Measurements from ENCODE around the gene TUBGCP6.

TUBGCP6 gene

DNA sequence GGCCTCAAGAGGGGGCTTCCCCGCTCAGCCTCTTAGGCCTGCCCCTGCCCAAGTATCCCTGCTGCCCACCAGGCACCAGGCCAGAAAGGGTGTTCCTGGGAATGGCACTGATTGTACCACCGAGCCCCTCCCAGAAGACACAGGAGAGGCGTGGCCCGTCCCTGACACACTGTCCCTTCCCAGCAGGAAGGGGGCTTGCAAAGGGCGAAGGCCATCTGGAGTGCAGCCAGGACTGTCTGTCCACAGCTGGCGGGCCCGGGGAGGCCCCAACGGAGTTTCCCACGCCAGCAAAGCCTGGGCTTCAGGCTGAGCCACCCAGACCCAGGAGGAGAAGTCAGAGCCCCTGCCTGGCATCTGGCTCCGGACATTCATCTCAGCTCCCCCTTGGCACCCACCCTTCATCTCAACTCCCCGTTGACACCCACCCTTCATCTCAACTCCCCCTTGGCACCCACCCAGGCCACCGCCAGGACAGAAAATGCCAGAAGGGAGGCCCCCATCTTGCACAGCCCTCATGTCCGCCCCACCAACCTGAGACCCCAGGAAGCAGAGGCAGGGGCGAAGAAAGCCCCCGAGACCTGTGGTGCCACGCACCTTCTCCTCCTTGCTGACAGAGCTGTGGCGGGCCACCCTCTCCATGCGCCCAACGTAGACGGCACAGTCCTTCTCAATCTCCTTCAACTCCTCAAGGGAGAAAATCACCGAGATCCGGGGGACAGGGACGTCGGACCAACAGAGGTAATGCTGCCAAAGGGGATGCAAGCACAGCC is 19.4 kb downstream of the TUBGCP6 start:
- TF ChIP-seq OSR1 (CRISPR knock-in tag; IDR thresholded peaks at IDR 0.05): no peak
- no peak for TF ChIP-seq PPARA (CRISPR knock-in tag; IDR thresholded peaks at IDR 0.05; ENCODE audit: borderline replicate concordance)
- no peak for TF ChIP-seq ZNF565 (CRISPR knock-in tag; conservative IDR thresholded peaks at IDR 0.05; ENCODE audit: low read depth)
- TF ChIP-seq ARNTL (CRISPR knock-in tag; IDR thresholded peaks at IDR 0.05; ENCODE audit: borderline replicate concordance, low read depth): no peak
- no peak for TF ChIP-seq GLIS3 (CRISPR knock-in tag; IDR thresholded peaks at IDR 0.05)
- TF ChIP-seq TOX (CRISPR knock-in tag; IDR thresholded peaks at IDR 0.05; ENCODE audit: borderline replicate concordance): no peak
- no peak for TF ChIP-seq ESRRG (CRISPR knock-in tag; IDR thresholded peaks at IDR 0.05)
- no peak for TF ChIP-seq ZFP3 (CRISPR knock-in tag; IDR thresholded peaks at IDR 0.05)
- no peak for TF ChIP-seq ZNF70 (CRISPR knock-in tag; IDR thresholded peaks at IDR 0.05)
- TF ChIP-seq, protein P1, sequence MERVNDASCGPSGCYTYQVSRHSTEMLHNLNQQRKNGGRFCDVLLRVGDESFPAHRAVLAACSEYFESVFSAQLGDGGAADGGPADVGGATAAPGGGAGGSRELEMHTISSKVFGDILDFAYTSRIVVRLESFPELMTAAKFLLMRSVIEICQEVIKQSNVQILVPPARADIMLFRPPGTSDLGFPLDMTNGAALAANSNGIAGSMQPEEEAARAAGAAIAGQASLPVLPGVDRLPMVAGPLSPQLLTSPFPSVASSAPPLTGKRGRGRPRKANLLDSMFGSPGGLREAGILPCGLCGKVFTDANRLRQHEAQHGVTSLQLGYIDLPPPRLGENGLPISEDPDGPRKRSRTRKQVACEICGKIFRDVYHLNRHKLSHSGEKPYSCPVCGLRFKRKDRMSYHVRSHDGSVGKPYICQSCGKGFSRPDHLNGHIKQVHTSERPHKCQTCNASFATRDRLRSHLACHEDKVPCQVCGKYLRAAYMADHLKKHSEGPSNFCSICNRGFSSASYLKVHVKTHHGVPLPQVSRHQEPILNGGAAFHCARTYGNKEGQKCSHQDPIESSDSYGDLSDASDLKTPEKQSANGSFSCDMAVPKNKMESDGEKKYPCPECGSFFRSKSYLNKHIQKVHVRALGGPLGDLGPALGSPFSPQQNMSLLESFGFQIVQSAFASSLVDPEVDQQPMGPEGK (CRISPR knock-in tag; IDR thresholded peaks at IDR 0.05; ENCODE audit: borderline replicate concordance): no peak
- TF ChIP-seq ZC3H10 (CRISPR knock-in tag; IDR thresholded peaks at IDR 0.05): no peak
- TF ChIP-seq SNAI2 (CRISPR knock-in tag; IDR thresholded peaks at IDR 0.05): no peak
- no peak for TF ChIP-seq ISL1 (CRISPR knock-in tag; IDR thresholded peaks at IDR 0.05)
- no peak for TF ChIP-seq ZFP30 (CRISPR knock-in tag; IDR thresholded peaks at IDR 0.05)
- TF ChIP-seq, protein P2, sequence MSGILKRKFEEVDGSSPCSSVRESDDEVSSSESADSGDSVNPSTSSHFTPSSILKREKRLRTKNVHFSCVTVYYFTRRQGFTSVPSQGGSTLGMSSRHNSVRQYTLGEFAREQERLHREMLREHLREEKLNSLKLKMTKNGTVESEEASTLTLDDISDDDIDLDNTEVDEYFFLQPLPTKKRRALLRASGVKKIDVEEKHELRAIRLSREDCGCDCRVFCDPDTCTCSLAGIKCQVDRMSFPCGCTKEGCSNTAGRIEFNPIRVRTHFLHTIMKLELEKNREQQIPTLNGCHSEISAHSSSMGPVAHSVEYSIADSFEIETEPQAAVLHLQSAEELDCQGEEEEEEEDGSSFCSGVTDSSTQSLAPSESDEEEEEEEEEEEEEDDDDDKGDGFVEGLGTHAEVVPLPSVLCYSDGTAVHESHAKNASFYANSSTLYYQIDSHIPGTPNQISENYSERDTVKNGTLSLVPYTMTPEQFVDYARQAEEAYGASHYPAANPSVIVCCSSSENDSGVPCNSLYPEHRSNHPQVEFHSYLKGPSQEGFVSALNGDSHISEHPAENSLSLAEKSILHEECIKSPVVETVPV (CRISPR knock-in tag; IDR thresholded peaks at IDR 0.05): no peak
- TF ChIP-seq, protein P3, sequence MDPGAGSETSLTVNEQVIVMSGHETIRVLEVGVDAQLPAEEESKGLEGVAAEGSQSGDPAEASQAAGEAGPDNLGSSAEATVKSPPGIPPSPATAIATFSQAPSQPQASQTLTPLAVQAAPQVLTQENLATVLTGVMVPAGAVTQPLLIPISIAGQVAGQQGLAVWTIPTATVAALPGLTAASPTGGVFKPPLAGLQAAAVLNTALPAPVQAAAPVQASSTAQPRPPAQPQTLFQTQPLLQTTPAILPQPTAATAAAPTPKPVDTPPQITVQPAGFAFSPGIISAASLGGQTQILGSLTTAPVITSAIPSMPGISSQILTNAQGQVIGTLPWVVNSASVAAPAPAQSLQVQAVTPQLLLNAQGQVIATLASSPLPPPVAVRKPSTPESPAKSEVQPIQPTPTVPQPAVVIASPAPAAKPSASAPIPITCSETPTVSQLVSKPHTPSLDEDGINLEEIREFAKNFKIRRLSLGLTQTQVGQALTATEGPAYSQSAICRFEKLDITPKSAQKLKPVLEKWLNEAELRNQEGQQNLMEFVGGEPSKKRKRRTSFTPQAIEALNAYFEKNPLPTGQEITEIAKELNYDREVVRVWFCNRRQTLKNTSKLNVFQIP (CRISPR knock-in tag; IDR thresholded peaks at IDR 0.05; ENCODE audit: borderline replicate concordance, low read depth): no peak
- no peak for TF ChIP-seq TCF4 (CRISPR knock-in tag; IDR thresholded peaks at IDR 0.05; ENCODE audit: borderline replicate concordance)
- TF ChIP-seq, protein P4, sequence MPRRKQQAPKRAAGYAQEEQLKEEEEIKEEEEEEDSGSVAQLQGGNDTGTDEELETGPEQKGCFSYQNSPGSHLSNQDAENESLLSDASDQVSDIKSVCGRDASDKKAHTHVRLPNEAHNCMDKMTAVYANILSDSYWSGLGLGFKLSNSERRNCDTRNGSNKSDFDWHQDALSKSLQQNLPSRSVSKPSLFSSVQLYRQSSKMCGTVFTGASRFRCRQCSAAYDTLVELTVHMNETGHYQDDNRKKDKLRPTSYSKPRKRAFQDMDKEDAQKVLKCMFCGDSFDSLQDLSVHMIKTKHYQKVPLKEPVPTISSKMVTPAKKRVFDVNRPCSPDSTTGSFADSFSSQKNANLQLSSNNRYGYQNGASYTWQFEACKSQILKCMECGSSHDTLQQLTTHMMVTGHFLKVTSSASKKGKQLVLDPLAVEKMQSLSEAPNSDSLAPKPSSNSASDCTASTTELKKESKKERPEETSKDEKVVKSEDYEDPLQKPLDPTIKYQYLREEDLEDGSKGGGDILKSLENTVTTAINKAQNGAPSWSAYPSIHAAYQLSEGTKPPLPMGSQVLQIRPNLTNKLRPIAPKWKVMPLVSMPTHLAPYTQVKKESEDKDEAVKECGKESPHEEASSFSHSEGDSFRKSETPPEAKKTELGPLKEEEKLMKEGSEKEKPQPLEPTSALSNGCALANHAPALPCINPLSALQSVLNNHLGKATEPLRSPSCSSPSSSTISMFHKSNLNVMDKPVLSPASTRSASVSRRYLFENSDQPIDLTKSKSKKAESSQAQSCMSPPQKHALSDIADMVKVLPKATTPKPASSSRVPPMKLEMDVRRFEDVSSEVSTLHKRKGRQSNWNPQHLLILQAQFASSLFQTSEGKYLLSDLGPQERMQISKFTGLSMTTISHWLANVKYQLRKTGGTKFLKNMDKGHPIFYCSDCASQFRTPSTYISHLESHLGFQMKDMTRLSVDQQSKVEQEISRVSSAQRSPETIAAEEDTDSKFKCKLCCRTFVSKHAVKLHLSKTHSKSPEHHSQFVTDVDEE (CRISPR knock-in tag; IDR thresholded peaks at IDR 0.05): no peak
- no peak for TF ChIP-seq CSDC2 (CRISPR knock-in tag; IDR thresholded peaks at IDR 0.05)
- TF ChIP-seq, protein P5, sequence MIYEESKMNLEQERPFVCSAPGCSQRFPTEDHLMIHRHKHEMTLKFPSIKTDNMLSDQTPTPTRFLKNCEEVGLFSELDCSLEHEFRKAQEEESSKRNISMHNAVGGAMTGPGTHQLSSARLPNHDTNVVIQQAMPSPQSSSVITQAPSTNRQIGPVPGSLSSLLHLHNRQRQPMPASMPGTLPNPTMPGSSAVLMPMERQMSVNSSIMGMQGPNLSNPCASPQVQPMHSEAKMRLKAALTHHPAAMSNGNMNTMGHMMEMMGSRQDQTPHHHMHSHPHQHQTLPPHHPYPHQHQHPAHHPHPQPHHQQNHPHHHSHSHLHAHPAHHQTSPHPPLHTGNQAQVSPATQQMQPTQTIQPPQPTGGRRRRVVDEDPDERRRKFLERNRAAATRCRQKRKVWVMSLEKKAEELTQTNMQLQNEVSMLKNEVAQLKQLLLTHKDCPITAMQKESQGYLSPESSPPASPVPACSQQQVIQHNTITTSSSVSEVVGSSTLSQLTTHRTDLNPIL (CRISPR knock-in tag; IDR thresholded peaks at IDR 0.05; ENCODE audit: low read depth): no peak
- ATAC-seq: no peak

DNA sequence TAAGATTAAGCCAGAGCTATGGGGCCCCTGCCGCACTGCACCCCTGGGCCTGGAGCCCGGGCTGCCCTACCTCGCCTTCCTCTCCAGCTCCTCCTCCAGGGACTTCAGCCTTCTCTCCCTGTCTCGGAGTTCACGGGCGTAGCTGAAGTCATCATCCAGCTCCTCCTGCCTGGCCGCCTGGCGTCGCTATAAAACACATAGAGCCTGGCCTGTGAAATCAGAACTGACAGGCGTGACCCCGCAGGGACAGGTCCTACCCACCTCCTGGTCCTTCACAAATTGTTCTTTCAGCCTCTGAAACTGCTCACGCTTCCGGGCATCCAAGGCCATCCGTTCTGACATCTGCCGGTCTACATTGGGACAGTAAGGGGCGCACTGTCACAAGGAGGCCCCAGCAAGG is 20.8 kb downstream of the TUBGCP6 start:
- no peak for ATAC-seq
- no peak for TF ChIP-seq BACH2 (CRISPR knock-in tag; IDR thresholded peaks at IDR 0.05; ENCODE audit: borderline replicate concordance)
- TF ChIP-seq SNAI2 (CRISPR knock-in tag; IDR thresholded peaks at IDR 0.05): no peak
- no peak for TF ChIP-seq RARB (CRISPR knock-in tag; IDR thresholded peaks at IDR 0.05)
- TF ChIP-seq OSR1 (CRISPR knock-in tag; IDR thresholded peaks at IDR 0.05): no peak
- TF ChIP-seq, protein P1 (CRISPR knock-in tag; IDR thresholded peaks at IDR 0.05; ENCODE audit: borderline replicate concordance): no peak
- no peak for TF ChIP-seq ARNTL (CRISPR knock-in tag; IDR thresholded peaks at IDR 0.05; ENCODE audit: borderline replicate concordance, low read depth)
- TF ChIP-seq ZNF8 (CRISPR knock-in tag; IDR thresholded peaks at IDR 0.05): no peak
- TF ChIP-seq, protein P4 (CRISPR knock-in tag; IDR thresholded peaks at IDR 0.05): no peak
- TF ChIP-seq GLIS3 (CRISPR knock-in tag; IDR thresholded peaks at IDR 0.05): no peak
- no peak for TF ChIP-seq ZC3H10 (CRISPR knock-in tag; IDR thresholded peaks at IDR 0.05)
- TF ChIP-seq, protein P5 (CRISPR knock-in tag; IDR thresholded peaks at IDR 0.05; ENCODE audit: low read depth): no peak
- TF ChIP-seq ZNF565 (CRISPR knock-in tag; conservative IDR thresholded peaks at IDR 0.05; ENCODE audit: low read depth): no peak
- no peak for TF ChIP-seq ISL1 (CRISPR knock-in tag; IDR thresholded peaks at IDR 0.05)
- no peak for TF ChIP-seq ZFP3 (CRISPR knock-in tag; IDR thresholded peaks at IDR 0.05)

All from SK-N-SH treated with all-trans-retinoic acid at 6 μM for 48 hours (cell line).